A673 (cell line): ENCODE results near the gene ADAMTSL2.

Source experiments
- CTCF ChIP-seq: fragments of 300-800, 200-600 bp; sonication (generic); conservative IDR thresholded peaks from 2 replicates; pipeline ENCODE4 v1.5.1; 2017; ENCODE audit warnings: low read depth, mild to moderate bottlenecking, antibody characterized with exemption, low read length, moderate library complexity, mixed read lengths
- EZH2 ChIP-seq: fragments of 200-600 bp; sonication (generic); IDR thresholded peaks from 2 replicates; pipeline ENCODE4 v1.6.1; 2017; ENCODE audit warnings: borderline replicate concordance, low read depth, mild to moderate bottlenecking, mixed read lengths, antibody characterized with exemption, low read length; ENCODE audit not compliant: poor library complexity, severe bottlenecking

- TF ChIP-seq CTCF (no peak), EZH2 (no peak)
These were observed 77.5 kb downstream of the ADAMTSL2 start for GRCh38 chr9:133612051-133612450.
